ENCODE results near the gene CHMP1A.

CHMP1A gene

DNA sequence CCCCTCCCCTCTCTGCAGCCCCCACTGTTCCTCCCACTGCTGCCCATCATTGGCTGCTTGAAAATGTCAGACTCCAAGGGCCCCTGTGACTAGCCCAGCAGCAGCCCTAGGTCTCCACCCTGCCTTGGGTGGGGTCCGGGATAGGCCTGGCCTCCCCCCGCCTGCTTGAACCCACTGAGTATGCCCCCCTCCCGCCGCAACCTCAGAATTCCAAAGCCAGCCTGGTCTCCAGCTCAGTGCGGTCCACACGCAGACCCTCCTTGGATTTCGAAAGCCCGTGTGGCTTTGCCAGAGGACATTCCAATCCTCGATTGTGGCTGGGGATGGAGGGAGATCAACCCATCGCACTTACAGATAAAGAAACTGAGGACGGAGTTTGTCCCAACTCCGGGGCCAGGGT lies 37.7 kb downstream of the CHMP1A start:
- Histone ChIP-seq H3K9me3 (ENCODE audit: insufficient read depth, low read length) (no peaks in the 10 kb centered on the region), H3K79me2 (ENCODE audit: low read length) (no peaks in the 10 kb centered on the region), H3K27ac (ENCODE audit: low read length) (no peak overlapping the region), H3K27me3 (ENCODE audit: low read depth, low read length) (no peaks in the 10 kb centered on the region), H3K36me3 (replicated peaks; ENCODE audit: low read depth, low read length) (no peaks in the 10 kb centered on the region), H3K9ac (ENCODE audit: low read length) (no peak overlapping the region), H2AFZ (ENCODE audit: low read depth, low read length) (no peak overlapping the region), H3K4me3 (ENCODE audit: low read length) (no peak overlapping the region), H3K4me1 (ENCODE audit: low read length) (no peaks in the 10 kb centered on the region), H3K4me2 (ENCODE audit: low read length) (no peak overlapping the region), H4K20me1 (ENCODE audit: insufficient read depth, low read length) (no peaks in the 10 kb centered on the region)
- TF ChIP-seq CTCF (IDR thresholded peaks at IDR 0.05; ENCODE audit: low read depth, low read length): no peak
- TF ChIP-seq EZH2phosphoT487 (IDR thresholded peaks at IDR 0.05; ENCODE audit: low read depth): no peak

DNA sequence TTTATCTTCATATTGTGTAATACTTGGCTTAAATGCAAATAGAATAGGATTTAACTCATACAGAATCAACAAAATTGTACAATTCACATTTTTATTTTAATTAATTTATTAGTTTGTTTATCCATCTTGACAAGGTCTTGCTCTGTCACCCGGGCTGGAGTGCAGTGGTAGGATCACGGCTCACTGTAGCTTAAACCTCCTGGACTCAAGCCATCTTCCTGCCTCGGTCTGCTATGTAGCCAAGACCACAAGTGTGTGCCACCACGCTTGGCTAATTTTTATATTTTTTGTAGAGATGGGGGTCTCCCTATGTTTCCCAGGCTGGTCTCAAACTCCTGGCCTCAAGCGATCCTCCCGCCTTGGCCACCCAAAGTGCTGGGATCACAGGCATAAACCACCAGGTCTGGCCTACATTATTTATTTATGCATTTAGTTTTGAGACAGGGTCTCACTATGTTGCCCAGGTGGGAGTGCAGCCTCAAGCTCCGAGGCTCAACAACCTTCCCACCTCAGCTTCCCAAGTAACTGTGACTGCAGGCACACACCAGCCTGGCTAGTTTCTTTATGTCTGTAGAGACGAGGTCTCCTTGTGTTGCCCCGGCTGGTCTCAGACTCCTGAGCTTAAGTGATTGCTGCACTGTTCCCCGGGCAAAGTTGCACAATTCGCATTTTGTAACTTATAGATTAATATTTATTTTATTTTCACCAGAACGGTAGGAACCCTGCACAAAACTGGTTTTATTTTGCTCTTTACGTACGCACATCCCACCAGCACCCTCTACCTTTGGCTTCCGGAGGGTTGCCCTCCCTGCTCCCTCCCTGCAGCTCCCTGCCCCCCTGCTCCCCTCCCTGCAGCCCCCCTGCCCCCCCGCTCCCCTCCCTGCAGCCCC lies 39.2 kb downstream of the CHMP1A start:
- no peak for TF ChIP-seq CTCF (IDR thresholded peaks at IDR 0.05; ENCODE audit: low read depth, low read length)
- TF ChIP-seq EZH2phosphoT487 (IDR thresholded peaks at IDR 0.05; ENCODE audit: low read depth): no peak
- no peak overlapping the region for H3K9ac ChIP-seq (ENCODE audit: low read length)
- H3K9me3 ChIP-seq (ENCODE audit: insufficient read depth, low read length): no peaks in the 10 kb centered on the region
- no peaks in the 10 kb centered on the region for H3K4me1 ChIP-seq (ENCODE audit: low read length)
- no peak overlapping the region for H3K27ac ChIP-seq (ENCODE audit: low read length)
- no peak overlapping the region for H2AFZ ChIP-seq (ENCODE audit: low read depth, low read length)
- H3K4me3 ChIP-seq (ENCODE audit: low read length): no peak overlapping the region
- no peaks in the 10 kb centered on the region for H4K20me1 ChIP-seq (ENCODE audit: insufficient read depth, low read length)
- no peaks in the 10 kb centered on the region for H3K79me2 ChIP-seq (ENCODE audit: low read length)
- no peak overlapping the region for H3K4me2 ChIP-seq (ENCODE audit: low read length)
- no peaks in the 10 kb centered on the region for H3K36me3 ChIP-seq (replicated peaks; ENCODE audit: low read depth, low read length)
- no peaks in the 10 kb centered on the region for H3K27me3 ChIP-seq (ENCODE audit: low read depth, low read length)

- Histone ChIP-seq H3K9me3 (ENCODE audit: insufficient read depth, low read length) (no peaks in the 10 kb centered on the region), H3K36me3 (replicated peaks; ENCODE audit: low read depth, low read length) (no peaks in the 10 kb centered on the region), H3K79me2 (ENCODE audit: low read length) (no peaks in the 10 kb centered on the region), H3K4me3 (ENCODE audit: low read length) (no peak overlapping the region), H3K4me2 (ENCODE audit: low read length) (no peak overlapping the region), H2AFZ (ENCODE audit: low read depth, low read length) (no peak overlapping the region), H3K27me3 (ENCODE audit: low read depth, low read length) (no peaks in the 10 kb centered on the region), H3K27ac (ENCODE audit: low read length) (no peak overlapping the region), H4K20me1 (ENCODE audit: insufficient read depth, low read length) (no peaks in the 10 kb centered on the region), H3K4me1 (ENCODE audit: low read length) (no peaks in the 10 kb centered on the region), H3K9ac (ENCODE audit: low read length) (no peak overlapping the region)
- TF ChIP-seq CTCF (IDR thresholded peaks at IDR 0.05; ENCODE audit: low read depth, low read length) (no peak), EZH2phosphoT487 (IDR thresholded peaks at IDR 0.05; ENCODE audit: low read depth) (no peak)
Measured at GRCh38 chr16:89617036-89617435, 40.5 kb downstream of the CHMP1A start.

DNA sequence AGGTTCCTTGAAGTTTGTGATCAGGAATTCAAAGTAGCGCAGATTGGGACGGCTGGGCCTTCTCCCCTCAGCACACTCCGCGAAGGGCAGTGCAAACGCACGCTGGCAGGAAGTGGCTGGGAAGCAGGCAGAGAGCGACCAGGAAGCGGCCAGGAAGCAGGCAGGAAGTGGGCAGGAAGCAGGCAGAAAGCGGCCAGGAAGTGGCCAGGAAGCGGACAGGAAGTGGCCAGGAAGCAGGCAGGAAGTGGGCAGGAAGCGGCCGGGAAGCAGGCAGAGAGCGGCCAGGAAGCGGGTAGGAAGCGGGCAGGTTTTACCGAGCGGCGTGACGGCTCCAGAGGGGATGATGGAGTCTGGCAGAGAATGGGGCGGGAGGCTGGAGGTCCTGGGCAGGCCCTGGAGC lies 40.9 kb downstream of the CHMP1A start:
- H3K27ac ChIP-seq (ENCODE audit: low read length): no peak overlapping the region
- TF ChIP-seq CTCF (IDR thresholded peaks at IDR 0.05; ENCODE audit: low read depth, low read length) (no peak), EZH2phosphoT487 (IDR thresholded peaks at IDR 0.05; ENCODE audit: low read depth) (no peak)
- no peaks in the 10 kb centered on the region for H3K27me3 ChIP-seq (ENCODE audit: low read depth, low read length)
- H2AFZ ChIP-seq (ENCODE audit: low read depth, low read length): no peak overlapping the region
- H3K4me3 ChIP-seq (ENCODE audit: low read length): no peak overlapping the region
- no peak overlapping the region for H3K4me2 ChIP-seq (ENCODE audit: low read length)
- H3K4me1 ChIP-seq (ENCODE audit: low read length): no peaks in the 10 kb centered on the region
- no peaks in the 10 kb centered on the region for H3K36me3 ChIP-seq (replicated peaks; ENCODE audit: low read depth, low read length)
- H3K9me3 ChIP-seq (ENCODE audit: insufficient read depth, low read length): no peaks in the 10 kb centered on the region
- no peak overlapping the region for H3K9ac ChIP-seq (ENCODE audit: low read length)
- no peaks in the 10 kb centered on the region for H3K79me2 ChIP-seq (ENCODE audit: low read length)
- H4K20me1 ChIP-seq (ENCODE audit: insufficient read depth, low read length): no peaks in the 10 kb centered on the region
